COR-L47 (cell line): ENCODE results near the gene RBCK1.

Source experiments
- DNase-seq: peaks from one replicate; lab custom pipeline; 2025; lab: John Stamatoyannopoulos, UW

RBCK1 gene

DNA sequence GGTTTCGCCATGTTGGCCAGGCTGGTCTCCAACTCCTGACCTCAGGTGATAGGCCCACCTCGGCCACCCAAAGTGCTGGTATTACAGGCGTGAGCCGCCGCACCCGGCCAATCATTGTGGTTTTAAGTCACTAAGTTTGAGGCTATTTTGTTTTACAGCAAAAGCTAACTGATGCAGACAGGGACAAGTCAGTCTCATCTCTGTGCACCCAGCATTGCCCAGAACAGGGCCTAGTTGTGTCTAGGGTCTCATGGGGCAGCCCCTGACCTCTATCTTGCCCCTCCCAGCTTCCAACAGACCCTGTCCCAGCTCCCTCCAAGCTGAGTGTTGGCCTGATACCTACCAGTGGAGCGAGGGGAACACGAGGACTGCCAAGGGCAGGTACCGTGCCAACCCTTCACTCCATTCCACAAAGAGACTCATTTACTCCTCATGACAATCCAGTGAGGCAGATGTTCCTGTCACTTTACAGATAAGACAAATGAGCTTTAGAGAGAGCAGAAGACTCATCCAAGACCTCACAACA lies 8.9 kb upstream of the RBCK1 start:
- no peak for DNase-seq

GRCh38 chr20:400128-400453 lies 8.0 kb upstream of the RBCK1 start:
- DNase-seq, result no peak

DNA sequence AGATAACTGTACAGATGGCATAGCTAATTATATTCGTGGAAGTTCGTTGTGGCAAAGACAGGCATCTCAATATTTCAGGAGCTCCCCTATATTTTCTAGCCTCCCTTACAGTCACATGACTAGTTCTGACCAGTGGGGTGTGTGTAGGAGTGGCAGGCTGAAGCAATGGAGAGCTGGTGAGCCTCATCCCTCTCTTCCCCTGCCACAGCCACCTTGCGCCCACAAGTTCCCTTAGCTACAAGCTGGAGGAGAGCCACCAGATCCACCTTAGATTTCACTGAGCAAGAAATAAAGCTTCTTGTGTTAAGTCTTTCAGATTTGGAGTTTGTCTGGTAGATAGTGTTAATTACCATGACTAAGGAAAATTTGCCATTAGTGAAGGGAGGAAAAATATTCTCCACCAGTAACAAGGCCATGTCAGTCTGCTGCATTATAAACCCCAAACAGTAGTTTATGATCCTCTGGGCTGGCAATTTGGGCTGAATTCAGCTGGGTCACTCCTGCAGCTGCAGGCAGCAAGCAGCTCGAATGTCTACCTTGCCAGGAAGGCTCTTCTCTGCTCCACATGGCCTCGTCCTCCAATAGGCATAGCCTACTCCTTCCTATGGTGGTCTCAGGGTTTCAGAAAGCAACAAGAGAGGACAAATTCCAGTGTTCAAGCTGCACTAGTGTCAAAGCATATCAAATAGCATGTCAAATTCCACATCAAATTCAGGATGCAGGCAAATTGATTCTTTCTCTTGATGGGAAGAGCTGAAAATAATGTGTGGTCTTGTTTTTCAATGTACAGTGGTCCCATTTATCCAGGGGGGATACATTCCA lies 7.4 kb upstream of the RBCK1 start:
- DNase-seq, result no peak

GRCh38 chr20:401682-402495 lies 6.2 kb upstream of the RBCK1 start:
- DNase-seq, result no peak

- DNase-seq, result no peak
Measured at GRCh38 chr20:402496-402885, 5.6 kb upstream of the RBCK1 start.

- no peak for DNase-seq
Measured at GRCh38 chr20:402898-403581, 5.1 kb upstream of the RBCK1 start.

GRCh38 chr20:403582-403957 lies 4.5 kb upstream of the RBCK1 start:
- DNase-seq, result no peak

GRCh38 chr20:404088-404487 lies 4.0 kb upstream of the RBCK1 start:
- no peak for DNase-seq

DNA sequence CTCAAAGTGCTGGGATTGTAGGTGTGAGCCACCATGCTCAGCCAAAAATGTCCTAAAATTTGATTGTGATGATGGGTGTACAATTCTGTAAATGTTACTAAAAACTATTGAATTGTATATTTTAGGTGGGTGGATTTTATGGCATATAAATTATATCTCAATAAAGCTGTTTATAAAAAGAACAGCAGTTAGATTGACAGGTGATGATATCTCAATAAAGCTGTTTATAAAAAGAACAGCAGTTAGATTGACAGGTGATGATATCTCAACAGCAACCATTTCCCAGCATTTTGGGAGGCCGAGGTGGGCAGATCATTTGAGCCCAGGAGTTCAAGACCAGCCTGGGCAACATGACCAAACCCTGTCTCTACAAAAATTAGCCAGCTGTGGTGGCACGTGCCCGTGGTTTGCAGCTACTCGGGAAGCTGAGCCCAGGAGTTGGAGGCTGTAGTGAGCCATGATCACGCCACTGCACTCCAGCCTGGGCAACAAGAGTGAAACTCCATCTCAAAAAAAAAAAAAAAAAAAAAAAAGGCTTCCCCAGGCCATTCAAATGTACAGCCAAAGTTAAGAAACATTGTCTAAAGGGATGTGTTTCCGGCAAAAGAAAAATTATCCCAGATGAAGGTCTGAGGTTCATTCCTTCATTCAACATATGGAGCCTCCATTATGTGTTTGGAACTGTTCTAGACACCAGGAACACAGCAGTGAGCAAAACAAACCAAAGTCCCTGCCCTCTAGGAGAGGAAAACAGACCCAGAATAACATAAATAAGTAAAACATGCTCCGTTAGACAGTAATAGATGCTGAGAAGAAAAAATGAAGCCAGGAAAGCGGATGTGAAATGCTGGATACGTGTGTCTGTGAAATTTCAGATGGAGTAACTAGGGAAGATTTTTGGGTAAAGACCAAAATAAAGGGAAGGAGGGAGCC lies 1.6 kb upstream of the RBCK1 start:
- DNase-seq, result no peak

GRCh38 chr20:407133-407952 lies 756 bp upstream of the RBCK1 start:
- peak; percentile 50 for DNase-seq

GRCh38 chr20:408843-409696 lies 971 bp downstream of the RBCK1 start:
- no peak for DNase-seq

DNA sequence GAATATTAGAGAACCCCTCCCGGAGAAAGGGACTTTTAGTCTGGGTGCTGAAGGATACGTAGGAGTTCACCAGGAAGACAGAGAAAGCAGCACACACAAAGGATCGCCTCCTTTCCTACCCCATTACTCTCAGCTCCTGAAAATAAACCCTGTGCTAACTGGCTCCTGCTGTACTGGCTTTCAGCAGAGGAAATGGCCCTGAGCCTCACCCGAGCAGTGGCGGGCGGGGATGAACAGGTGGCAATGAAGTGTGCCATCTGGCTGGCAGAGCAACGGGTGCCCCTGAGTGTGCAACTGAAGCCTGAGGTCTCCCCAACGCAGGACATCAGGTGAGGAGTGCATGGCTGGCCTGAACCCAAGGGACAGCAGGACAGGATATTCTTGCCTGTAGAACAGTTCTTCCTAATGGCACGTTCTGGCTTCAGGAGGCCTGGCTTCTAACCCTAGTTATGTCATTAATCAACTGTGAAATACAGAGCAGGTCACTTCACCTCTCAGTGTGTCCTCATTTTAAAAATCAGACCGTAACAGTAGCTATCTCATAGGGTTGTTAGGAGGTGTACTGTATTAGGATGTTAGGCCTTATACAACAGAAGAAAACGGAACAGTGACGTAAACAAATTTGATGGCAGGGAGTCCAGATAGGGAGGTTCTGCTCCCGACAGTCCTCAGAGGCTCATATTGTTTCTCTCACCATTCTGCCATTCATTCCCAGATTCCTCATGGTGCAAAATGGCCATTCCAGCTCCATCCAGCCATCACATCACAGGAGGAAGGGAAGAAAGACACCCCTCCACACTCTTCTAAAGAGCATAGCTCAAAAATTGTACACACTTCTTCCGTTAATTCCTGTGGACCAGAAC lies 1.8 kb downstream of the RBCK1 start:
- DNase-seq, result no peak

GRCh38 chr20:412081-412480 lies 4.0 kb downstream of the RBCK1 start:
- DNase-seq, result no peak

GRCh38 chr20:414161-414560 lies 6.1 kb downstream of the RBCK1 start:
- DNase-seq, result no peak

DNA sequence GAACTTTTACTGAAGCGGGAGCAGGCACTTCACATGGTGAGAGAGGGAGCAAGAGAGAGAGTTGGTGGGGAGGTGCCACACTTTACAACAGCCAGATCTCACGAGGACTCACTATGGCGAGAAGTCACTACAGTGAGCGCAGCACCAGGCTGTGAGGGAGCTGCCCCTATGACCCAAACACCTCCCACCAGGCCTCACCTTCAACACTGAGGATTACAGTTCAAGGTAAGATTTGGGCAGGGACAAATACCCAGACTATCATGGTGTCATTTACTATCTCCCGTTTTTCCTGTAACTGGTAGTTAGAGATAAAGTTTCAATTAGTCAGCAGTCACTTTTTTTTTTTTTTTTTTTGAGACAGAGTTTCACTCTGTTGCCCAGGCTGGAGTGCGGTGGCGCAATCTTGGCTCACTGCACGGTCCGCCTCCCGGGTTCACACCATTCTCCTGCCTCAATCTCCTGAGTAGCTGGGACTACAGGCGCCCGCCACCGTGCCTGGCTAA lies 7.8 kb downstream of the RBCK1 start:
- DNase-seq, result no peak

GRCh38 chr20:416950-417800 lies 9.1 kb downstream of the RBCK1 start:
- no peak for DNase-seq

DNA sequence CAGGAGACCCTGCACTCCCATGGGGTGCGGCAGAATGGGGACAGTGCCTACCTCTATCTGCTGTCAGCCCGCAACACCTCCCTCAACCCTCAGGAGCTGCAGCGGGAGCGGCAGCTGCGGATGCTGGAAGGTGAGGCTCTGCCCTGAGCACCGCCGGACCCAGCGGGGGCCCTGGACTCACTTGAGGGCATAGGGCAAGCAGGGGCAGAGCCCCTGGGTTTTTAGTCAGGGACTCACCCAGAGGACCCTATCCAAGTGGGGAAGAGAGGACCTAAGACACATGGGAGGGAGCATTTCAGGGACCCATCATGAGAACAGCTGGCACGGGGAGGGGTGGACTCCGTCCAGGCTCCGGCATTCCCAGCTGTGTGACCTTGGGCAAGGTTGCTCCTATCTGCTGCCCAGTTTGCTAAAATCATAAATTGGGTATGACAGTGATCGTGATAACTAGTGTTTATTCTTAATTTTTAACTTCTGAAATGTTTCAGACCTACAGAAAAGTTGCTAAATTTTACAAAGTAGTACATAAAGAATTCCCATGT lies 9.8 kb downstream of the RBCK1 start:
- DNase-seq, result no peak
